ENCODE data around the gene IFTAP.
A peak's percentile ranks its signal among the peaks of the same experiment; 100 is the strongest.

GRCh38 chr11:36672815-36673450, 78.6 kb downstream of the IFTAP start:
- peak; percentile 81 for TF ChIP-seq CTCF (IDR thresholded peaks at IDR 0.05; ENCODE audit: low read depth, low read length)
- TF ChIP-seq EZH2phosphoT487 (IDR thresholded peaks at IDR 0.05; ENCODE audit: low read depth): no peak

All from OCI-LY3 (cell line).